SK-N-MC (cell line): Measurements from ENCODE around the gene CSH2.
"Not testable (repeated sequence)": the region's sequence is repeated elsewhere in the genome, so short reads cannot be mapped to it uniquely, and the experiment has no call there.

Experiments
- EZH2 ChIP-seq: fragments of 200-600 bp; sonication (generic); IDR thresholded peaks from one replicate; pipeline ENCODE4 v1.6.1; 2017; ENCODE audit warnings: antibody characterized with exemption
- POLR2AphosphoS5 ChIP-seq: IDR thresholded peaks from 2 replicates; pipeline ENCODE4 v1.6.1; 2012; ENCODE audit warnings: mild to moderate bottlenecking, low read depth, low read length, borderline replicate concordance

DNA sequence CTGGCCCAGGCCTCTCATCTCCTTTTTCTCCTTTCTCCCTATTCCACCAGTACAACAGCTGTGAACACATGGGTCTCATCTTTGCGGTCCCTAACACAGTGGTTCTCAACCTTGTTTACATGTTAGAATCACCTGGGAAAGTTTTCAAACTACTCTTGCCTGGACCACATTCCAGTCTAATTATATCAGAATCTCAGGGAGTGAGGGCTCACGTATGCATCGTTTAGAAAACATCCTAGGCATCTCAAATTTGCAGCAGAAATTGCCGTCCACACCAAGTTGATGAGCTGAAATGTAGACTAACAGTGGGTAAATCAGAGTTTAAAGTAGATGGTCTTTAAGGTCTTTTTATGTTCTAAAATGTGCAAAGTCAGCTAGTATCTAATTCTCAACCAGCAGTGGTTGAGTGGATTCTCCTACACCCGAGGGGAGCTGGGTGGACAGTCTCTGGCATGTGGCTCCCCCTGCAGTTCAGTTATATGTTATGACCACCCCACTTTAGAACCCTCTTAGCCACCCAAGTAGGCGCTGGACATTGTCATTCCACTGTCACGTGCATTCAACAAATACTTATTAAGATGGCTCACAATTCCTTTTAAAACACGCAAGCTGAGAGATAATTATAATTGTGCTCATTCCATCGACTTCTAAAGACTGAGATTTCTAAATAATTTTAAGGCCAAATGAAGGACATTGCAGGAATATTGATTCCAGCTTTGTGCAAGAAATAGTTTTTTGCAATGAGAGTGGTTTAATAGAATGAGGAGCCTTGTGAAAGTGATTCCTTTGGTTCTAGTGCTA lies 3.8 kb downstream of the CSH2 start:
- not testable (repeated sequence) for TF ChIP-seq EZH2, POLR2AphosphoS5
